Parathyroid adenoma (tissue), 2 donors: ENCODE measurements around the gene SH2D7.
"Not testable (repeated sequence)": the region's sequence is repeated elsewhere in the genome, so short reads cannot be mapped to it uniquely, and the experiment has no call there.

ENCODE experiments used
- H2AFZ ChIP-seq: fragments of 300-600 bp; sonication (generic); one replicate; pipeline ENCODE4 v1.7.0; 2017; ENCODE audit warnings: antibody characterized with exemption, mild to moderate bottlenecking
- H3K27ac ChIP-seq: fragments of 300-600 bp; sonication (generic); one replicate; pipeline ENCODE4 v1.7.0; 2017
- H3K27me3 ChIP-seq: fragments of 300-600 bp; sonication (generic); one replicate; pipeline ENCODE4 v1.7.0; 2017; ENCODE audit warnings: low read length; ENCODE audit not compliant: control insufficient read depth, insufficient read depth
- H3K36me3 ChIP-seq: fragments of 300-600 bp; sonication (generic); one replicate; pipeline ENCODE4 v1.7.0; 2017; ENCODE audit warnings: low read length; ENCODE audit not compliant: control insufficient read depth, insufficient read depth
- H3K4me1 ChIP-seq: fragments of 300-600 bp; sonication (generic); one replicate; pipeline ENCODE4 v1.7.0; 2017; ENCODE audit warnings: control low read depth
- H3K4me2 ChIP-seq: fragments of 300-600 bp; sonication (generic); one replicate; pipeline ENCODE4 v1.7.0; 2017; ENCODE audit warnings: low read length
- H3K4me3 ChIP-seq: fragments of 300-600 bp; sonication (generic); one replicate; pipeline ENCODE4 v1.7.0; 2017; ENCODE audit warnings: low read depth, low read length
- H3K79me2 ChIP-seq: fragments of 300-600 bp; sonication (generic); one replicate; pipeline ENCODE4 v1.7.0; 2017; ENCODE audit warnings: control low read depth
- H3K9ac ChIP-seq: fragments of 300-600 bp; sonication (generic); one replicate; pipeline ENCODE4 v1.7.0; 2017; ENCODE audit warnings: mild to moderate bottlenecking
- H3K9me3 ChIP-seq: fragments of 300-600 bp; sonication (generic); one replicate; pipeline ENCODE4 v1.7.0; 2017; ENCODE audit warnings: low read length; ENCODE audit not compliant: control insufficient read depth
- TF ChIP-seq, protein P1 (sequence below): fragments of 300-600 bp; sonication (generic); IDR thresholded peaks from one replicate; pipeline ENCODE4 v1.7.0; 2017; ENCODE audit warnings: antibody characterized with exemption, mild to moderate bottlenecking
- donor health status: primary hyperparathyroidism.

Gene SH2D7

GRCh38 chr15:78148392-78149067, 56.2 kb downstream of the SH2D7 start:
- Histone ChIP-seq H3K4me3 (peak overlapping the region; percentile 66), H3K79me2 (peaks cover 10% of the 10 kb centered on the region), H3K27ac (peak overlapping the region; percentile 64), H3K27me3 (no peaks in the 10 kb centered on the region), H3K36me3 (no peaks in the 10 kb centered on the region), H2AFZ (peak overlapping the region; percentile 74), H3K9me3 (no peaks in the 10 kb centered on the region), H3K9ac (no peak overlapping the region), H3K4me2 (peak overlapping the region; percentile 86), H3K4me1 (no peaks in the 10 kb centered on the region)
- TF ChIP-seq, protein P1, sequence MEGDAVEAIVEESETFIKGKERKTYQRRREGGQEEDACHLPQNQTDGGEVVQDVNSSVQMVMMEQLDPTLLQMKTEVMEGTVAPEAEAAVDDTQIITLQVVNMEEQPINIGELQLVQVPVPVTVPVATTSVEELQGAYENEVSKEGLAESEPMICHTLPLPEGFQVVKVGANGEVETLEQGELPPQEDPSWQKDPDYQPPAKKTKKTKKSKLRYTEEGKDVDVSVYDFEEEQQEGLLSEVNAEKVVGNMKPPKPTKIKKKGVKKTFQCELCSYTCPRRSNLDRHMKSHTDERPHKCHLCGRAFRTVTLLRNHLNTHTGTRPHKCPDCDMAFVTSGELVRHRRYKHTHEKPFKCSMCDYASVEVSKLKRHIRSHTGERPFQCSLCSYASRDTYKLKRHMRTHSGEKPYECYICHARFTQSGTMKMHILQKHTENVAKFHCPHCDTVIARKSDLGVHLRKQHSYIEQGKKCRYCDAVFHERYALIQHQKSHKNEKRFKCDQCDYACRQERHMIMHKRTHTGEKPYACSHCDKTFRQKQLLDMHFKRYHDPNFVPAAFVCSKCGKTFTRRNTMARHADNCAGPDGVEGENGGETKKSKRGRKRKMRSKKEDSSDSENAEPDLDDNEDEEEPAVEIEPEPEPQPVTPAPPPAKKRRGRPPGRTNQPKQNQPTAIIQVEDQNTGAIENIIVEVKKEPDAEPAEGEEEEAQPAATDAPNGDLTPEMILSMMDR, result no peak

GRCh38 chr15:78149068-78149804, 56.9 kb downstream of the SH2D7 start, which contains the start of gene IDH3A:
TSS of gene IDH3A (plus strand) at chr15:78149362. CDS start at chr15:78149404, 42 bp downstream.
- Histone ChIP-seq H2AFZ (peak within 1 kb of the TSS; percentile 74), H3K4me1 (no peaks in the 10 kb centered on the region), H3K79me2 (peaks cover 12% of the 10 kb centered on the region), H3K9me3 (no peaks in the 10 kb centered on the region), H3K36me3 (no peaks in the 10 kb centered on the region), H3K9ac (no peak within 1 kb of the TSS), H3K4me3 (peak within 1 kb of the TSS; percentile 66), H3K27ac (peak within 1 kb of the TSS; percentile 75), H3K27me3 (no peaks in the 10 kb centered on the region), H3K4me2 (peak within 1 kb of the TSS; percentile 98)
- TF ChIP-seq, protein P1, result no peak

DNA sequence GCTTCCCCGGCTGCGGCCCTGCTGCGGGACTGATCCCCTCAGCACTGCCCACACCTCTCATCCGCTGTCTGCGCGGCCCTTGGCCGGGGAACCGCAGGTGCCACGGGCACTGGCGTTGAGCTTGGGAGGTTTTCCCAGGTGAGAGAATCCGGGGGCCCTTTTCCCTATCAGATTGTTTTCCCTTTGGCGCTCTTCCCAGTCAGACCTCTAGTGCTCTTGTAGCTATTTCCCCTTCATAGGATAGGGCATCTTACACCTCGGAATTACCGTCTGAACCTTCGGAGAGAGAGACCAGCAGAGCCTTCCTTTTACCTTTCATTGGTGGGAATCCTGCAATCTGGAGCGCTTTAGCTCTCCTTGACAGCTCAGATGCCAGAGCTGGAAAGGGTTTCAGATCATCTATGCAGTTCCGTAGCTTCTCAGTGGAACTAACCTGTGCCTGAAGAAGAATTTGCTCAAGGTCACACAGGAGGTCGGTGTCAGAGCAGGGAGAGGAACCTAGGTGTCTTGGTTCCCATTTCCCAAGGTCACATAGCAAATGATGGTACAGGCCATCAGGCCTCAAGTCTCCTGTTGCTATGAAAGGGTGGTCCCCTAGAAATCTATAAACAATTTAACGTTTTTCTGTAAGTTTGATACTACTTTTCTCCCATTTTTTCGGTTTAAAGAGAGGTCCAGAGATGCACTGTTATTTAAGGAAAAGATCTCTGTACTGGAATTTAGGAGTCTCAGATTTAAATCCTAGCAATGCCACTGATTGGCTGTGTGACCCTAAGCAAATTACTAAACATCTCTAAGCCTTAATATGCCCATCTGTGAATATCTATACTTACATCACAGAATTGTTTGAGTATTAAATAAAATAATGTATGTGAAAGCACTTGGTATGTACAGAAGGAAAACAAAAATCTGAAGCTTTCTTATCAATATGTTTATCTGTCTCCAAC, 57.7 kb downstream of the SH2D7 start:
- Histone ChIP-seq H3K27ac (peak overlapping the region; percentile 75), H3K4me2 (peak overlapping the region; percentile 98), H3K36me3 (no peaks in the 10 kb centered on the region), H3K4me3 (peak overlapping the region; percentile 66), H2AFZ (peak overlapping the region; percentile 71), H3K79me2 (peaks cover 12% of the 10 kb centered on the region), H3K4me1 (no peaks in the 10 kb centered on the region), H3K9me3 (no peaks in the 10 kb centered on the region), H3K27me3 (no peaks in the 10 kb centered on the region), H3K9ac (no peak overlapping the region)
- TF ChIP-seq, protein P1, result no peak

GRCh38 chr15:78151075-78151474, 58.7 kb downstream of the SH2D7 start:
- not testable (repeated sequence) for H3K4me1 ChIP-seq, H2AFZ ChIP-seq, H3K27me3 ChIP-seq, H3K9me3 ChIP-seq, H3K9ac ChIP-seq, H3K36me3 ChIP-seq, H3K27ac ChIP-seq
- Histone ChIP-seq H3K4me3 (peak overlapping the region; percentile 66), H3K4me2 (peak overlapping the region; percentile 98), H3K79me2 (peaks cover 12% of the 10 kb centered on the region)
